Measurements from ENCODE around the gene TEKTIP1.

The TEKTIP1 gene

DNA sequence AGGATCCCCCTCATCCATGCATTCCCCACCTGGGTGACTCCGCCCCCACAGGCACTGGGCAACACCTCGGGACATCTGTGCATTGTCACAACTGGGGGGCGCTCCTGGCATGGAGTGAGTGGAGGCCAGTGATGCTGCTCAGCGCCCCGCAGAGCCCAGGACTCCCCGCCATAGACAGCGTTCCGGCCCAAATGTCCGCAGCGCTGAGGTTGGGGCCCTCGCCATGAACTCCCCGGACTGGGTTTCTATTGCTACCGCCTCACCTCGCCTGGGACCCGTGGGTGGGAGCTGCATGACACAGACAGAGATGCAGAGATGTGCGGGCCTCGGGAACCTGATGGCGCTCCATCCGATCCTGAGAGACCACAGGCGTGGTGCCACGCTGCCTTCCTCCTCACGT is 28.2 kb upstream of the TEKTIP1 start:
- no peak for TF ChIP-seq CTCF (IDR thresholded peaks at IDR 0.05)

- TF ChIP-seq CTCF (IDR thresholded peaks at IDR 0.05), result no peak
These were observed 27.3 kb upstream of the TEKTIP1 start for GRCh38 chr19:3511506-3512251.

DNA sequence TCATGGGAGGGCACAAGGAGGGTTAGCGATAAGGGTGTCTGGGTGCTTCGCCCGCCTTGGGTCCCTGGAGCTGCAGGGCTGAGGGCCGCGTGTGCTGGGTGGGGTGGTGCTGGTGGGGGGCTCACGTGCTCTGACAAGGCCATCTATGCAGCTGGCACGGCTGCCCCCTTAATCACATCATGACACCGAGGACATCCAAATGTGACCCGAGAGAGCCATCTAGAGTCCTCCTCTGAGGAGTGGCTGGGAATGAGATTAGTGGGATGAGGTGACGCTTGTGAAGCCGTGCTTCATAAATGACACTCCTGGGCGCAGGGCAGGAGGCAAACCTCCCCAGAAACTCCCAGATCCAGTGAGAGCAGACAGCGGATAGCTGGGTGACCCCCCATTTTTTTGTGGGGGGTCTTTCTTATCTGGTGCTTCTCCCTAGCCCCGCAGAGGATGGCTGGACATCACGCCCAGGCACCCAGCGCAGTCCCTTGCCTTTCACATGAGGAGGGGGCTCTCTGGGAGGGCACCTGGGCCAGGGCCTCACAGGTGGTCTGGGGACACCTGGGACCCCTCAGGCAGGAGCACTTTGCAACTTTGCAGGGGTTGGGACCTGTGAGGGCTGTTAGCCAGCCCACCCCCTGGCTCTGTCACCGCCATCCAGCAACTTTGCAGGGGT is 26.3 kb upstream of the TEKTIP1 start:
- TF ChIP-seq CTCF (IDR thresholded peaks at IDR 0.05), result no peak

DNA sequence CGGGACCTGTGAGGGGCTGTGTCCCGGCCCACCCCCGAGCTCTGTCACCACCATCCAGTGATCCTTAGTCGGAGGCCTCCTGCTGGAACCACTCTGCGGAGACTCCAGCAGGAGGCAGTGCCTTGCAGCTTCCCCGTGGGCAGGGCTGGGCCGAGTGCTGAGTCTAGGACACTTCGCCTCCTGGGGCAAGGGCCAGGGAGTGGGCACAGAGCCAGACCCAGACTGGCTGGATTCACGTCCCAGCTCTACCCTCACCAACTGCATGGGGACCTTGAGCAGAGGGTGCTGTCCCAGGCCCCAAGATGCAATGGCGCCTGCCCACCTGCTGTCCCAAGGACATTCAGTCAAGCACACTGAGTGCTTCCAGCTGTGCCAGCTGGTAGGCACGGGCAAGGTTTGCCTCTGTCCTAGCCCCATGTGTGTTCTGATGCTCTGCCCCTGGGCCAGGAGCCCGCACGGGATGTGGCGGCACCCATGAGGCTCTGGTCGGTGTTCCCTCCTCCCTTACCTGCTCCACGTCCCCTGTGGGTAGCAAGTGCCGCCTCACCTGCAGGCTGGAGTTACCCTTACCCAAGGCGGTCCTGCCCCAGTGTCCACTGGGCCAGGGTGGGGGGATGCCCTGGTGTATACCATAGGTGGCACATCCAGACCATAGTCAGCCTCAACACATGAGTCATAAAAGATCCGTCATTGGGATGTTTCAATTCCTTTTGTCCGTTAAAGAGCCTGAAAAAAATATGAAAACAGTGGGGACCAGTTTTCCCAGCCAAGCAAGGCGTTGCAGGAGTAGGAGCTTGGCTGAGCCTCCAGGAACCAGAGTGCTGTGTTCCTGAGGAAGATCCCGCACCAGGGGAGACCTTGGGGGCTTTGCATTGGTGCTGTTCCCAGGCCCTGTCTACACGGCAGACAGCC is 25.5 kb upstream of the TEKTIP1 start:
- TF ChIP-seq CTCF (IDR thresholded peaks at IDR 0.05), result no peak

GRCh38 chr19:3514930-3515329 is 24.0 kb upstream of the TEKTIP1 start:
- no peak for TF ChIP-seq CTCF (IDR thresholded peaks at IDR 0.05)

DNA sequence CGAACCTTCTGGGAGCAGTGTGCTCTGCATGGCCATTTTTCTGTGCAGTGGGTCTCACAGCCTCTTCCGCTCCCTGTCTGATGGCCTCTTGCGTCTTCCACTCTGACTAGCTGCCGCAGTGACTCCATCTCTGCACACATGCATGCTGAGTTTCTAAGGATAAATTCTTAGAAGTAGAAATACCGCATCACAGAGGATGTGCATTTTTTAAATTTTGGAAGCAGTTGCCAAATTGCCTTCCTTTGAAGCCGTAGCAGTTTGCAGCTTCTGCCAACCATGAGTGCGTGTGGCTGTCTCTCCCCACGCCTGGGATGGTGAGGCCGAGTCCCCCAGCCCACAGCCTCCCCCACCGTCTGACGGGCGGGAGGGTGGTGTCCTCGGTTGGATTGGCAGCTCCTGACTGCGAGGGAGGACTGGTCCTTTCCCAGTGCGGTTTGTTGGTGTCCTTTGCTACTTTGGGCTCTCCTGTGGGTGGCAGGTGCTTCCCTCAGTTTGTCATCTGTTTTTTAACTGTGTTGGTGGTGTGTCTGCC is 23.0 kb upstream of the TEKTIP1 start:
- no peak for TF ChIP-seq CTCF (IDR thresholded peaks at IDR 0.05)

GRCh38 chr19:3516675-3517207 is 22.2 kb upstream of the TEKTIP1 start:
- no peak for TF ChIP-seq CTCF (IDR thresholded peaks at IDR 0.05)
